Neural progenitor cell (in vitro differentiated cells): ENCODE measurements around the gene PODN.

Experiments
- CTCF ChIP-seq: fragments of 200-600 bp; sonication (generic); IDR thresholded peaks from 2 replicates; pipeline ENCODE4 v1.5.1; 2017; ENCODE audit warnings: antibody characterized with exemption, mild to moderate bottlenecking
- EZH2 ChIP-seq: fragments of 200-600 bp; sonication (generic); IDR thresholded peaks from 2 replicates; pipeline ENCODE4 v1.6.1; 2017; ENCODE audit warnings: antibody characterized with exemption, mild to moderate bottlenecking, moderate library complexity
- EZH2phosphoT487 ChIP-seq: fragments of 200-600 bp; sonication (generic); IDR thresholded peaks from 2 replicates; pipeline ENCODE4 v1.6.1; 2017; ENCODE audit warnings: antibody characterized with exemption

GRCh38 chr1:53132176-53132575 lies 70.2 kb downstream of the PODN start:
- TF ChIP-seq CTCF (no peak), EZH2phosphoT487 (no peak), EZH2 (no peak)
